ENCODE data around the gene PABPN1L. TPM values are rescaled to one million over a fixed set of nuclear protein-coding genes. Genes with fewer than 3 reads are reported as not detected.

The PABPN1L gene
- total and polyA plus RNA-seq, 10 of the 15 experiments (the other 5 are each of a cell fraction or from before 2014, with no cell fraction given), result not detected

DNA sequence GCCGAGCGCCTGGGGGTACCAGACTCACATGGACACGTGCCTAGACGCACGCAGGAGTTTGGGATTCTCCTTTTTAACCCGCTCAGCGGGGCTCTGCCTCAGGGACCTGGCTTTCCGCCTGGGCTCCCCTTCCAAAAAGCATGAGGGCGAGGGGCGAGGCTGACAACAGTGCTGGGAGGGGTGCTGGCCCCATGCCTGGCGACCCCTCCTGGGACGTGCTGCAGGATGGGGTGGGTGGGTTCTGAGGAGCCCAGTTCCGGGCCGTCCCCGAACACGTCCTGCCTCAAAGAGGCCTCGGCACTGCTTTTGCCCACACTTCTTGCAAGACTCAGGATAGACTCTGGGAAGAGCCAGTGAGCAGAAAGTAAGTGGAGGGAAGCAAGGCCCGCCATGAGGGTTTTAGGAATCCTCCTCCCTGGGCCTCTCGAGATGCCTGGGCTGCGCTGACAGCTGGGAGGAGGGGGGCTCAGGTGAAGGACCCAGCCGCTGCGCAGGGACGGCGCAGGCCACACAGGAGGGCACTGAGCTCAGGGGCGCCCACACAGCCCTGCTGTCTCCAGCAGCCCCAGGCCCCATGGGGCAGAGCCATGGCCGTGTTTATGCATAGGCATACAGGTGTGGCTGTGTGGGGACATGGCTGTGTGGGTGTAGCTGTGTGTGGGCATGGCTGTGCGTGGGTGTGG, 15.4 kb upstream of the PABPN1L start:
- intact Hi-C loops (cut with micrococcal nuclease; ENCODE audit: unreplicated experiment) (no loop called here), in situ Hi-C loops (cut with MboI) (no loop called here)
- H3K4me3 ChIP-seq, result no peak overlapping the region
- H3K36me3 ChIP-seq (ENCODE audit: control insufficient read depth in 2 of 2, insufficient read depth in 2 of 2, low read length in 1 of 2), result peaks cover 2 to 4% of the 10 kb centered on the region in 2 experiments; a peak in 3 of 4 replicates
- TF ChIP-seq CBX3 (IDR thresholded peaks at IDR 0.05; ENCODE audit: borderline replicate concordance, low read depth), result no peak
- no peak for TF ChIP-seq NR2F1 (conservative IDR thresholded peaks at IDR 0.05)
- no peak for TF ChIP-seq BMI1 (IDR thresholded peaks at IDR 0.05; ENCODE audit: borderline replicate concordance)
- TF ChIP-seq MEF2A (IDR thresholded peaks at IDR 0.05; ENCODE audit: insufficient read depth, low read depth, low read length), result no peak
- peak; percentile 43; the same call in 1 of the 2 replicates for TF ChIP-seq POLR2A (IDR thresholded peaks at IDR 0.05; ENCODE audit: low read depth, low read length)
- no peak for TF ChIP-seq LARP7 (IDR thresholded peaks at IDR 0.05)
- no peaks in the 10 kb centered on the region for H3K27me3 ChIP-seq (replicated peaks in 1 of 2; ENCODE audit: control insufficient read depth in 2 of 2, insufficient read depth in 2 of 2, low read length in 1 of 2)
- DNase-seq (ENCODE audit: low read depth, low spot score), result no peak
- no peaks in the 10 kb centered on the region for H4K20me1 ChIP-seq (ENCODE audit: control insufficient read depth, insufficient read depth)
- ChIA-PET SMC1A (ENCODE audit: uncharacterized antibody, unreplicated experiment) (no interaction called here), RAD21 (ENCODE audit: unreplicated experiment) (no interaction called here), POLR2A (no interaction called here), CTCF (no interaction called here)
- H3K27ac ChIP-seq (ENCODE audit: control insufficient read depth, insufficient read depth), result no peak overlapping the region
- no peak for FAIRE-seq
- no peak overlapping the region for H3K9ac ChIP-seq (ENCODE audit: control insufficient read depth, insufficient read depth, low read length)
- BruUV-seq (replicated peaks), result no TSS peak
- no peak overlapping the region for H2AFZ ChIP-seq (ENCODE audit: control insufficient read depth, low read depth, low read length)
- H3K4me2 ChIP-seq (ENCODE audit: control insufficient read depth, insufficient read depth), result no peak overlapping the region
- ATAC-seq, result no peak
- H3K9me3 ChIP-seq (replicated peaks; ENCODE audit: control insufficient read depth, insufficient read depth, low read length), result no peaks in the 10 kb centered on the region
- WGBS (ENCODE audit: insufficient coverage, insufficient replicate concordance, low lambda C conversion rate, missing lambda C conversion rate), result 95% methylated on average over 24 of the region's 27 CpGs
- H3K79me2 ChIP-seq (ENCODE audit: control insufficient read depth, insufficient read depth, low read length), result no peaks in the 10 kb centered on the region
- H3K4me1 ChIP-seq (ENCODE audit: control insufficient read depth, insufficient read depth, low read length), result no peaks in the 10 kb centered on the region

DNA sequence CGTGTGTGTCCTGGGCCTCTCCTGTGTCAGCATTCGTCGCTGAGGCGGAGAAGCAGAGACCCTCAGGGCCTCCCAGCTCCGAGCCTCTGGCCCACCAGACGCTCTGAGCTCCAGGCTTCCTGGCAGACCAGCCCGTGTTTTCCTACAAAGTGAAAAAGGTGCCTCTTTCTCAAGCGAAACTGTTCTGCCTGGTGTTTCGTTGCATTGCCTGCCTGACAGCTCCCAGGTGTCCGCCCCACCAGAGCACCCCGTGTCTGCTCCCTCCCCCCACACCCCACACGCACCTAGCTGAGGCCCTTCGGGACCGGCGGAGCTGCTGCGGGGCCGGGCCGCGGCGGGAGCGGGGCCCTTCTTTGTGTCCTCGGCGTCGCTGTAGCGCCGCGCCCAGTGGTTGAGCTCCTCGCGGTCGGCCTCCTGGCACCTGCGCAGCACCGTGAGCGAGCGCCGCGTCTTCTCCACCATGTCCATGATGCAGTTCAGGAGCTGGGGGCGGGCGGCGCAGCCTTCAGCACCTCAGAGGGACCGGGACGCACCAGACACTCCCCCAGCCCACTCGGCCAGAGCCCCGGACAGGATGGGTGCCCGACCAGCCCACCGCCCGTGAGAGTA, 14.7 kb upstream of the PABPN1L start:
- BruUV-seq (replicated peaks), result no TSS peak
- TF ChIP-seq, protein P1, sequence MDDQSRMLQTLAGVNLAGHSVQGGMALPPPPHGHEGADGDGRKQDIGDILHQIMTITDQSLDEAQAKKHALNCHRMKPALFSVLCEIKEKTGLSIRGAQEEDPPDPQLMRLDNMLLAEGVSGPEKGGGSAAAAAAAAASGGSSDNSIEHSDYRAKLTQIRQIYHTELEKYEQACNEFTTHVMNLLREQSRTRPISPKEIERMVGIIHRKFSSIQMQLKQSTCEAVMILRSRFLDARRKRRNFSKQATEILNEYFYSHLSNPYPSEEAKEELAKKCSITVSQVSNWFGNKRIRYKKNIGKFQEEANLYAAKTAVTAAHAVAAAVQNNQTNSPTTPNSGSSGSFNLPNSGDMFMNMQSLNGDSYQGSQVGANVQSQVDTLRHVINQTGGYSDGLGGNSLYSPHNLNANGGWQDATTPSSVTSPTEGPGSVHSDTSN (IDR thresholded peaks at IDR 0.05; ENCODE audit: insufficient replicate concordance, low read depth, low read length), result no peak
- TF ChIP-seq, protein P2, sequence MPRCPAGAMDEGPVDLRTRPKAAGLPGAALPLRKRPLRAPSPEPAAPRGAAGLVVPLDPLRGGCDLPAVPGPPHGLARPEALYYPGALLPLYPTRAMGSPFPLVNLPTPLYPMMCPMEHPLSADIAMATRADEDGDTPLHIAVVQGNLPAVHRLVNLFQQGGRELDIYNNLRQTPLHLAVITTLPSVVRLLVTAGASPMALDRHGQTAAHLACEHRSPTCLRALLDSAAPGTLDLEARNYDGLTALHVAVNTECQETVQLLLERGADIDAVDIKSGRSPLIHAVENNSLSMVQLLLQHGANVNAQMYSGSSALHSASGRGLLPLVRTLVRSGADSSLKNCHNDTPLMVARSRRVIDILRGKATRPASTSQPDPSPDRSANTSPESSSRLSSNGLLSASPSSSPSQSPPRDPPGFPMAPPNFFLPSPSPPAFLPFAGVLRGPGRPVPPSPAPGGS (IDR thresholded peaks at IDR 0.05; ENCODE audit: borderline replicate concordance, insufficient read depth, low read depth, low read length, poor library complexity, severe bottlenecking), result no peak
- TF ChIP-seq RFX5 (IDR thresholded peaks at IDR 0.05; ENCODE audit: low read depth, low read length) (no peak), PAX8 (IDR thresholded peaks at IDR 0.05) (no peak), SMAD5 (IDR thresholded peaks at IDR 0.05; ENCODE audit: low read depth) (no peak), RCOR1 (conservative IDR thresholded peaks at IDR 0.05; ENCODE audit: low read depth, low read length) (no peak), FOXK2 (IDR thresholded peaks at IDR 0.05) (no peak), MEF2B (IDR thresholded peaks at IDR 0.05; ENCODE audit: partially characterized antibody, poor library complexity, severe bottlenecking) (no peak), ZNF622 (IDR thresholded peaks at IDR 0.05) (no peak)
- TF ChIP-seq, protein P3, sequence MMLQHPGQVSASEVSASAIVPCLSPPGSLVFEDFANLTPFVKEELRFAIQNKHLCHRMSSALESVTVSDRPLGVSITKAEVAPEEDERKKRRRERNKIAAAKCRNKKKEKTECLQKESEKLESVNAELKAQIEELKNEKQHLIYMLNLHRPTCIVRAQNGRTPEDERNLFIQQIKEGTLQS (IDR thresholded peaks at IDR 0.05; ENCODE audit: borderline replicate concordance, extremely low read depth, low read depth, low read length), result no peak

More for the DNA sequence above, 14.7 kb upstream of the PABPN1L start:
- intact Hi-C loops (cut with micrococcal nuclease; ENCODE audit: unreplicated experiment) (no loop called here), in situ Hi-C loops (cut with MboI) (no loop called here)
- Histone ChIP-seq H3K4me2 (ENCODE audit: control insufficient read depth, insufficient read depth) (no peak overlapping the region), H3K4me1 (ENCODE audit: control insufficient read depth, insufficient read depth, low read length) (no peaks in the 10 kb centered on the region), H4K20me1 (ENCODE audit: control insufficient read depth, insufficient read depth) (no peaks in the 10 kb centered on the region), H3K4me3 (no peak overlapping the region), H3K36me3 (ENCODE audit: control insufficient read depth in 2 of 2, insufficient read depth in 2 of 2, low read length in 1 of 2) (peaks cover 2 to 4% of the 10 kb centered on the region in 2 experiments; a peak in 3 of 4 replicates), H2AFZ (ENCODE audit: control insufficient read depth, low read depth, low read length) (no peak overlapping the region), H3K27ac (ENCODE audit: control insufficient read depth, insufficient read depth) (no peak overlapping the region), H3K9me3 (replicated peaks; ENCODE audit: control insufficient read depth, insufficient read depth, low read length) (no peaks in the 10 kb centered on the region), H3K27me3 (replicated peaks in 1 of 2; ENCODE audit: control insufficient read depth in 2 of 2, insufficient read depth in 2 of 2, low read length in 1 of 2) (no peaks in the 10 kb centered on the region), H3K9ac (ENCODE audit: control insufficient read depth, insufficient read depth, low read length) (no peak overlapping the region), H3K79me2 (ENCODE audit: control insufficient read depth, insufficient read depth, low read length) (no peaks in the 10 kb centered on the region)
- ChIA-PET SMC1A (ENCODE audit: uncharacterized antibody, unreplicated experiment) (no interaction called here), CTCF (no interaction called here), RAD21 (ENCODE audit: unreplicated experiment) (no interaction called here), POLR2A (no interaction called here)
- WGBS (ENCODE audit: insufficient coverage, insufficient replicate concordance, low lambda C conversion rate, missing lambda C conversion rate), result 98% methylated on average over 46 of the region's 46 CpGs
- FAIRE-seq (no peak), DNase-seq (ENCODE audit: low read depth, low spot score) (no peak), ATAC-seq (no peak)
